GM12865 (cell line): ENCODE measurements around the gene BRD1.

ENCODE experiments used
- DNase-seq: peaks from one replicate; pipeline ENCODE4 v3.0.0; 2010; ENCODE audit warnings: low read depth
- H3K4me3 ChIP-seq: 2 replicates; pipeline ENCODE4 v1.5.1; 2011; ENCODE audit warnings: mild to moderate bottlenecking, low read depth, low read length, control low read depth
- CTCF ChIP-seq: IDR thresholded peaks from 2 replicates; pipeline ENCODE4 v1.5.1; 2011; ENCODE audit warnings: low read length, control low read depth, low read depth, inconsistent platforms; ENCODE audit not compliant: insufficient read depth; ENCODE audit errors: missing control alignments

Gene BRD1

GRCh38 chr22:49807129-49807528 lies 20.5 kb downstream of the BRD1 start:
- H3K4me3 ChIP-seq = no peak overlapping the region
- DNase-seq = no peak
- TF ChIP-seq CTCF = no peak

GRCh38 chr22:49803737-49804375 lies 23.8 kb downstream of the BRD1 start:
- DNase-seq = no peak
- TF ChIP-seq CTCF = no peak
- no peak overlapping the region for H3K4me3 ChIP-seq

- no peak overlapping the region for H3K4me3 ChIP-seq
- no peak for DNase-seq
Measured at GRCh38 chr22:49803134-49803533, 24.5 kb downstream of the BRD1 start.

GRCh38 chr22:49801391-49802060 lies 26.1 kb downstream of the BRD1 start:
- no peak for DNase-seq
- no peak overlapping the region for H3K4me3 ChIP-seq
- no peak for TF ChIP-seq CTCF

More at GRCh38 chr22:49803134-49803533, 24.5 kb downstream of the BRD1 start:
- TF ChIP-seq CTCF = no peak

- no peak for TF ChIP-seq CTCF
- DNase-seq = no peak
- no peak overlapping the region for H3K4me3 ChIP-seq
Measured at GRCh38 chr22:49800408-49801238, 27.1 kb downstream of the BRD1 start.

- TF ChIP-seq CTCF = no peak
Measured at GRCh38 chr22:49799431-49800075, 28.1 kb downstream of the BRD1 start.

More at GRCh38 chr22:49799431-49800075, 28.1 kb downstream of the BRD1 start:
- DNase-seq = no peak
- no peak overlapping the region for H3K4me3 ChIP-seq
